HCT116 (cell line): ENCODE data around the gene KAZN. TPM values are rescaled to one million over a fixed set of nuclear protein-coding genes. Genes with fewer than 3 reads are reported as not detected.

Experiments used
- ATAC-seq: fragments of 200-7000 bp; cut with Tn5 transposase; 2 replicates; pipeline ENCODE4 v1.9.1; 2020; ENCODE audit warnings: mild to moderate bottlenecking, moderate library complexity
- BruUV-seq: library from RNA; stranded (reverse); fragments of 400-500 nt; replicated peaks from 2 replicates; lab custom pipeline; 2021; lab: Mats Ljungman, UMichigan
- CTCF ChIA-PET: fragments of 300-600 bp; sonication (Branson Sonifier 250); formaldehyde crosslinking; loops from one replicate; lab custom pipeline; 2021; ENCODE audit warnings: antibody characterized with exemption; lab: Charles Lee
- POLR2A ChIA-PET: fragments of 300-600, 350-600 bp; sonication (Branson Sonifier 250); formaldehyde crosslinking; loops from one replicate; lab custom pipeline; 2021; ENCODE audit warnings: antibody characterized with exemption; lab: Charles Lee
- RAD21 ChIA-PET, 2 experiments: fragments of 300-600 bp; sonication (Branson Sonifier 250); formaldehyde crosslinking; loops; one replicate each; lab custom pipeline; 2023; ENCODE audit warnings: low total read pairs in 2 of 2; ENCODE audit not compliant: uncharacterized antibody in 2 of 2, unreplicated experiment in 2 of 2, low non-redundant PET in 1 of 2; lab: Charles Lee
- DNase-seq: peaks from one replicate; pipeline ENCODE4 v3.0.0-alpha.2; 2010; ENCODE audit warnings: low read depth, low spot score
- H2AFZ ChIP-seq: fragments of 200-600 bp; shearing (Covaris generic), sonication (generic); 2 replicates; pipeline ENCODE4 v1.6.1; 2017; ENCODE audit warnings: low read depth, mixed run types, mixed read lengths, antibody characterized with exemption, low read length; ENCODE audit not compliant: poor library complexity, severe bottlenecking
- H3K27ac ChIP-seq: 2 replicates; pipeline ENCODE4 v1.5.1; 2012; ENCODE audit warnings: low read depth, low read length
- H3K27me3 ChIP-seq: fragments of 200-600 bp; sonication (generic); 2 replicates; pipeline ENCODE4 v1.6.1; 2016; ENCODE audit warnings: mixed run types, low read length, mixed read lengths; ENCODE audit not compliant: insufficient read depth
- H3K36me3 ChIP-seq, 2 experiments: fragments of 200-500 bp in 1 of 2; fragments of 200-600 bp in 1 of 2; sonication (Bioruptor generic) in 1 of 2; sonication (generic) in 1 of 2; 2 replicates each; pipeline versions ENCODE4 v1.5.1 to v1.6.1; 2014 to 2016; ENCODE audit warnings: low read length in 2 of 2, inconsistent platforms in 1 of 2, mixed read lengths in 1 of 2, mixed run types in 1 of 2; ENCODE audit not compliant: insufficient read depth in 2 of 2, control insufficient read depth in 1 of 2
- H3K4me1 ChIP-seq, 2 experiments: fragments of 200-600 bp in 1 of 2; sonication (generic) in 1 of 2; 2 replicates each; pipeline versions ENCODE4 v1.5.1 to v1.6.1; 2012 to 2017; ENCODE audit warnings: low read length in 2 of 2, inconsistent platforms in 1 of 2, mild to moderate bottlenecking in 1 of 2, mixed read lengths in 1 of 2, mixed run types in 1 of 2, moderate library complexity in 1 of 2; ENCODE audit not compliant: insufficient read depth in 2 of 2, control insufficient read depth in 1 of 2
- H3K4me2 ChIP-seq: fragments of 200-600 bp; sonication (generic); 2 replicates; pipeline ENCODE4 v1.6.1; 2017; ENCODE audit warnings: mixed run types, low read length, mixed read lengths
- H3K4me3 ChIP-seq, 2 experiments: fragments of 200-600 bp in 1 of 2; sonication (generic) in 1 of 2; replicated peaks in 1 of 2; 2 replicates each; pipeline ENCODE4 v1.5.1; 2011 to 2016; ENCODE audit warnings: low read length in 2 of 2, control low read depth in 1 of 2, low read depth in 1 of 2, mild to moderate bottlenecking in 1 of 2, mixed read lengths in 1 of 2, mixed run types in 1 of 2
- H3K79me2 ChIP-seq: fragments of 200-600 bp; sonication (generic); 2 replicates; pipeline ENCODE4 v1.6.1; 2017; ENCODE audit warnings: mild to moderate bottlenecking, mixed run types, low read length, moderate library complexity, mixed read lengths; ENCODE audit not compliant: insufficient read depth
- H3K9ac ChIP-seq: fragments of 200-600 bp; sonication (generic); 2 replicates; pipeline ENCODE4 v1.6.1; 2016; ENCODE audit warnings: low read length, mixed read lengths
- H3K9me2 ChIP-seq: fragments of 200-600 bp; sonication (generic), shearing (Covaris generic); 2 replicates; pipeline ENCODE4 v1.6.1; 2017; ENCODE audit warnings: mixed run types, mild to moderate bottlenecking, moderate library complexity; ENCODE audit not compliant: insufficient read depth
- H3K9me3 ChIP-seq, 2 experiments: fragments of 200-500 bp in 1 of 2; fragments of 200-600 bp in 1 of 2; sonication (Bioruptor generic) in 1 of 2; sonication (generic) in 1 of 2; 2 replicates each; pipeline ENCODE4 v1.6.1; 2014 to 2017; ENCODE audit warnings: low read length in 2 of 2, mixed read lengths in 2 of 2, inconsistent platforms in 1 of 2, low read depth in 1 of 2, mild to moderate bottlenecking in 1 of 2, mixed run types in 1 of 2, moderate library complexity in 1 of 2; ENCODE audit not compliant: control insufficient read depth in 1 of 2, insufficient read depth in 1 of 2
- H4K20me1 ChIP-seq: fragments of 200-600 bp; sonication (generic), shearing (Covaris generic); 2 replicates; pipeline ENCODE4 v1.6.1; 2017; ENCODE audit warnings: mixed run types, mild to moderate bottlenecking, moderate library complexity; ENCODE audit not compliant: insufficient read depth
- CEBPB ChIP-seq: IDR thresholded peaks from 2 replicates; pipeline ENCODE4 v1.6.1; 2012; ENCODE audit warnings: low read depth
- EGR1 ChIP-seq: IDR thresholded peaks from 2 replicates; pipeline ENCODE4 v1.6.1; 2012; ENCODE audit warnings: low read depth
- EZH2 ChIP-seq: fragments of 200-600 bp; sonication (generic); IDR thresholded peaks from 2 replicates; pipeline ENCODE4 v1.6.1; 2017; ENCODE audit warnings: antibody characterized with exemption, mixed run types
- EZH2phosphoT487 ChIP-seq: fragments of 200-600 bp; IDR thresholded peaks from 2 replicates; pipeline ENCODE4 v1.6.1; 2018; ENCODE audit warnings: antibody characterized with exemption, borderline replicate concordance
- FOSL1 ChIP-seq: IDR thresholded peaks from 2 replicates; pipeline ENCODE4 v1.6.1; 2012; ENCODE audit warnings: low read depth
- JUND ChIP-seq: IDR thresholded peaks from 2 replicates; pipeline ENCODE4 v1.6.1; 2012
- RAD21 ChIP-seq: IDR thresholded peaks from 2 replicates; pipeline ENCODE4 v1.6.1; 2012; ENCODE audit warnings: low read depth, mild to moderate bottlenecking
- SIN3A ChIP-seq: IDR thresholded peaks from 2 replicates; pipeline ENCODE4 v1.6.1; 2012; ENCODE audit warnings: low read depth
- SRF ChIP-seq: IDR thresholded peaks from 2 replicates; pipeline ENCODE4 v1.6.1; 2012; ENCODE audit warnings: low read depth
- TCF7L2 ChIP-seq: IDR thresholded peaks from 2 replicates; pipeline ENCODE4 v1.7.0; 2011; ENCODE audit warnings: borderline replicate concordance, inconsistent platforms; ENCODE audit not compliant: insufficient read depth, insufficient read length; ENCODE audit errors: extremely low read depth
- ZBTB33 ChIP-seq: IDR thresholded peaks from 2 replicates; pipeline ENCODE4 v1.6.1; 2011; ENCODE audit warnings: mild to moderate bottlenecking, low read length, moderate library complexity; ENCODE audit not compliant: insufficient replicate concordance; ENCODE audit errors: extremely low read depth
- ZFX ChIP-seq: fragments of 450-650 bp; IDR thresholded peaks from 2 replicates; pipeline ENCODE4 v1.6.1; 2017
- ZNF274 ChIP-seq: fragments of 200-500 bp; sonication (Bioruptor generic); IDR thresholded peaks from 2 replicates; pipeline ENCODE4 v1.6.1; 2014; ENCODE audit warnings: mild to moderate bottlenecking, low read depth, low read length, inconsistent platforms
- intact Hi-C: fragments of 100-400 bp; cut with micrococcal nuclease; formaldehyde crosslinking; loops from 2 replicates; pipeline ENCODE4 v1.10.0; 2022
- total RNA-seq: library from RNA; stranded (reverse); gene quantifications from one replicate; pipeline ENCODE4 v1.2.1, GENCODE V29; 2021; ENCODE audit not compliant: unreplicated experiment
- TF ChIP-seq, protein P1 (sequence below): IDR thresholded peaks from 2 replicates; pipeline ENCODE4 v1.6.1; 2012; ENCODE audit warnings: low read depth

KAZN gene
- total RNA-seq, 1 experiment from 2014 or later = 13.4 TPM

DNA sequence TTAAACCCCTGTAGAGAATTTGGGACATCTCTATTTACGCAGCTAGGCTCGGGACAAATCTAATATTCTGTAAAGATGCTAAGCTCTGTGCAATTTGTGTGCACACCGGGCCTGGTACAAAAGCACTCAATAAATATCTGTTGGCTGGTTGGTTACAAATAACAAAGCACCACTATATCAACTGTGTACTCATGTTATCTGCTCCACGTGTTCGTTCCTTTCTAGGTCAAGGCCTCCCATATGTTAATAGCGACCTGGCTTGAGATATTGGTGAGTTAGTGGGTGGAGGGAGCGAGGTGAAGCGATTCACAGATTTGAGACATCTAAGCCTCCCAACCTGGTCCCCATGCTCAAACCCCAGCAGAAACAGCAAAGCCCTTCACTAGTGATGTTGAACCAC lies 47.1 kb upstream of the KAZN start:
- H3K79me2 ChIP-seq = no peaks in the 10 kb centered on the region
- TF ChIP-seq JUND (no peak), TCF7L2 (no peak), ZBTB33 (no peak), FOSL1 (no peak)
- TF ChIP-seq, all 23 proteins: peak for 0
- H3K4me3 ChIP-seq = no peak overlapping the region
- DNase-seq (no peak), ATAC-seq (no peak)
- no peak overlapping the region for H3K9ac ChIP-seq
- H4K20me1 ChIP-seq = no peaks in the 10 kb centered on the region
- H3K27ac ChIP-seq = no peak overlapping the region
- H3K36me3 ChIP-seq = no peaks in the 10 kb centered on the region
- H3K4me2 ChIP-seq = no peak overlapping the region
- ChIA-PET RAD21 (no interaction called here), CTCF (no interaction called here), POLR2A (no interaction called here)
- H3K4me1 ChIP-seq = no peaks in the 10 kb centered on the region
- H2AFZ ChIP-seq = no peak overlapping the region
- H3K9me3 ChIP-seq = no peaks in the 10 kb centered on the region
- no peaks in the 10 kb centered on the region for H3K9me2 ChIP-seq
- H3K27me3 ChIP-seq = peaks cover 68% of the 10 kb centered on the region
- no TSS peak for BruUV-seq
- intact Hi-C loops = no loop called here

DNA sequence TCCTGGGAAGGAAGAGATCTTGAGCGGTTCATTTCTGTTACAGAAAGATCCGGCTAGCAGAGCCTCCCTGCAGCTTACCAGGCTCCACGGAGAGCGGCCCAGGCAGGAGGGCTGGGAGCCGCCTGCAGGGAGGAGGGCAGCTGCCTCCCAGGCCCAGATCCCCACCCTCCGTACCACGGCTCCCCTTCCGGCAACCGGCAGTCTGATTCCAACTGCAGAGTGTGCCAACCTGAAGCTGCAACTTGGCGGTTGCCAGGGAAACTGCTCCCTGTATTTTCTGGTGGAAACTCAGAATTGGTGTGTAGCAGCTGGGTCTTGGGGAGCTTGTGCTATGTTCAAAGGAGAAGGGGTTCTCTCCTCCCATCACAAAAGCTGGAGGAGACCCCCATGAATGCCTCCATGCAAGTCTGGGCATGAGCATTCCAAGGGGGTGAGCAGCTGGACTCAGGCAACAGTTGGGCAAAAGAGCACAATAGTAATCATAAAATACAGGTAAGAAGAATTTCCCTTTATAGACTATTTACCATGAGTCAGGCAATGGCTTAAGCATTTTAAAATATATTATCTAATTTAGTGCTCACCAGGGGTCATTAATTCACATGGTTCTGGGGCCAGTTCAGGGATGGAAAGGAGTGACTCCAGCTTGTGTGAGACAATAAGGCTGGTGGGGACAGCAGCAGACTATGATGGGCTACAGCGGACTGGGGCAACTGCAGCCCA lies 46.1 kb upstream of the KAZN start:
- no peak overlapping the region for H3K4me3 ChIP-seq
- no peaks in the 10 kb centered on the region for H4K20me1 ChIP-seq
- H3K9me3 ChIP-seq = no peaks in the 10 kb centered on the region
- ATAC-seq (no peak), DNase-seq (no peak)
- ChIA-PET POLR2A (no interaction called here), CTCF (no interaction called here), RAD21 (no interaction called here)
- H3K9me2 ChIP-seq = no peaks in the 10 kb centered on the region
- no peak overlapping the region for H3K4me2 ChIP-seq
- no TSS peak for BruUV-seq
- no peaks in the 10 kb centered on the region for H3K79me2 ChIP-seq
- no peaks in the 10 kb centered on the region for H3K4me1 ChIP-seq
- H3K27ac ChIP-seq = no peak overlapping the region
- no peak overlapping the region for H3K9ac ChIP-seq
- peaks cover 64% of the 10 kb centered on the region for H3K27me3 ChIP-seq
- no peaks in the 10 kb centered on the region for H3K36me3 ChIP-seq
- no peak for TF ChIP-seq ZFX
- TF ChIP-seq FOSL1 = no peak
- no peak for TF ChIP-seq ZNF274
- no peak for TF ChIP-seq SIN3A
- TF ChIP-seq CEBPB = no peak
- TF ChIP-seq RAD21 = no peak
- no peak for TF ChIP-seq SRF
- no peak for TF ChIP-seq EGR1
- no peak for TF ChIP-seq TCF7L2
- no peak for TF ChIP-seq EZH2
- TF ChIP-seq EZH2phosphoT487 = no peak
- TF ChIP-seq, protein P1, sequence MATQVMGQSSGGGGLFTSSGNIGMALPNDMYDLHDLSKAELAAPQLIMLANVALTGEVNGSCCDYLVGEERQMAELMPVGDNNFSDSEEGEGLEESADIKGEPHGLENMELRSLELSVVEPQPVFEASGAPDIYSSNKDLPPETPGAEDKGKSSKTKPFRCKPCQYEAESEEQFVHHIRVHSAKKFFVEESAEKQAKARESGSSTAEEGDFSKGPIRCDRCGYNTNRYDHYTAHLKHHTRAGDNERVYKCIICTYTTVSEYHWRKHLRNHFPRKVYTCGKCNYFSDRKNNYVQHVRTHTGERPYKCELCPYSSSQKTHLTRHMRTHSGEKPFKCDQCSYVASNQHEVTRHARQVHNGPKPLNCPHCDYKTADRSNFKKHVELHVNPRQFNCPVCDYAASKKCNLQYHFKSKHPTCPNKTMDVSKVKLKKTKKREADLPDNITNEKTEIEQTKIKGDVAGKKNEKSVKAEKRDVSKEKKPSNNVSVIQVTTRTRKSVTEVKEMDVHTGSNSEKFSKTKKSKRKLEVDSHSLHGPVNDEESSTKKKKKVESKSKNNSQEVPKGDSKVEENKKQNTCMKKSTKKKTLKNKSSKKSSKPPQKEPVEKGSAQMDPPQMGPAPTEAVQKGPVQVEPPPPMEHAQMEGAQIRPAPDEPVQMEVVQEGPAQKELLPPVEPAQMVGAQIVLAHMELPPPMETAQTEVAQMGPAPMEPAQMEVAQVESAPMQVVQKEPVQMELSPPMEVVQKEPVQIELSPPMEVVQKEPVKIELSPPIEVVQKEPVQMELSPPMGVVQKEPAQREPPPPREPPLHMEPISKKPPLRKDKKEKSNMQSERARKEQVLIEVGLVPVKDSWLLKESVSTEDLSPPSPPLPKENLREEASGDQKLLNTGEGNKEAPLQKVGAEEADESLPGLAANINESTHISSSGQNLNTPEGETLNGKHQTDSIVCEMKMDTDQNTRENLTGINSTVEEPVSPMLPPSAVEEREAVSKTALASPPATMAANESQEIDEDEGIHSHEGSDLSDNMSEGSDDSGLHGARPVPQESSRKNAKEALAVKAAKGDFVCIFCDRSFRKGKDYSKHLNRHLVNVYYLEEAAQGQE = no peak
- no peak overlapping the region for H2AFZ ChIP-seq
- intact Hi-C loops = no loop called here
